Activated CD4-positive, alpha-beta T cell treated with anti-CD3 and anti-CD28 coated beads, Interleukin-2, amount 50 U/mL, for 1 hour (primary cell): ENCODE measurements around the gene C1S.
"Not testable (repeated sequence)": the region's sequence is repeated elsewhere in the genome, so short reads cannot be mapped to it uniquely, and the experiment has no call there.

Experiments
- DNase-seq: peaks from one replicate; pipeline ENCODE4 v3.0.0-alpha.2; 2020

Gene C1S

GRCh38 chr12:7047306-7047705 lies 13.2 kb upstream of the C1S start:
- no peak for DNase-seq

- DNase-seq, result not testable (repeated sequence)
Measured at GRCh38 chr12:7049445-7049951, 11.0 kb upstream of the C1S start.

- not testable (repeated sequence) for DNase-seq
Measured at GRCh38 chr12:7049973-7050372, 10.5 kb upstream of the C1S start.

GRCh38 chr12:7054925-7055324 lies 5.6 kb upstream of the C1S start:
- no peak for DNase-seq

GRCh38 chr12:7055736-7056135 lies 4.8 kb upstream of the C1S start:
- DNase-seq, result not testable (repeated sequence)

GRCh38 chr12:7058163-7058845 lies 2.2 kb upstream of the C1S start:
- DNase-seq, result no peak

GRCh38 chr12:7058850-7059395 lies 1.6 kb upstream of the C1S start:
- no peak for DNase-seq

GRCh38 chr12:7059780-7060179 lies 738 bp upstream of the C1S start:
- no peak for DNase-seq

GRCh38 chr12:7061138-7061537 lies 620 bp downstream of the C1S start:
- no peak for DNase-seq

GRCh38 chr12:7061596-7061995 lies 1.1 kb downstream of the C1S start:
- DNase-seq, result no peak

- no peak for DNase-seq
Measured at GRCh38 chr12:7064516-7064915, 4.0 kb downstream of the C1S start.

GRCh38 chr12:7065073-7065623 lies 4.6 kb downstream of the C1S start:
- no peak for DNase-seq

- no peak for DNase-seq
Measured at GRCh38 chr12:7066596-7066995, 6.1 kb downstream of the C1S start.

GRCh38 chr12:7067096-7067495 lies 6.6 kb downstream of the C1S start:
- no peak for DNase-seq

- DNase-seq, result no peak
Measured at GRCh38 chr12:7068240-7068993, 7.9 kb downstream of the C1S start.

- DNase-seq, result no peak
Measured at GRCh38 chr12:7068994-7069346, 8.5 kb downstream of the C1S start.

- DNase-seq, result no peak
Measured at GRCh38 chr12:7069386-7069785, 8.9 kb downstream of the C1S start.

- DNase-seq, result no peak
Measured at GRCh38 chr12:7072035-7072434, 11.5 kb downstream of the C1S start.

GRCh38 chr12:7072554-7072953 lies 12.0 kb downstream of the C1S start:
- no peak for DNase-seq

GRCh38 chr12:7073946-7074345 lies 13.4 kb downstream of the C1S start:
- no peak for DNase-seq

GRCh38 chr12:7075518-7075917 lies 15.0 kb downstream of the C1S start:
- DNase-seq, result no peak

- no peak for DNase-seq
Measured at GRCh38 chr12:7075939-7076338, 15.4 kb downstream of the C1S start.

GRCh38 chr12:7076493-7076892 lies 16.0 kb downstream of the C1S start:
- DNase-seq, result no peak

- DNase-seq, result no peak
Measured at GRCh38 chr12:7078163-7078562, 17.6 kb downstream of the C1S start.
